A673 (cell line): Measurements from ENCODE around the gene PROC.

Experiments used
- EZH2 ChIP-seq: fragments of 200-600 bp; sonication (generic); IDR thresholded peaks from 2 replicates; pipeline ENCODE4 v1.6.1; 2017; ENCODE audit warnings: borderline replicate concordance, low read depth, mild to moderate bottlenecking, mixed read lengths, antibody characterized with exemption, low read length; ENCODE audit not compliant: poor library complexity, severe bottlenecking
- TF ChIP-seq, protein P1 (sequence below): fragments of 300-800, 200-600 bp; sonication (generic); conservative IDR thresholded peaks from 2 replicates; pipeline ENCODE4 v1.5.1; 2017; ENCODE audit warnings: low read depth, mild to moderate bottlenecking, antibody characterized with exemption, low read length, moderate library complexity, mixed read lengths

GRCh38 chr2:127453013-127453391 lies 34.8 kb downstream of the PROC start:
- TF ChIP-seq, protein P1, sequence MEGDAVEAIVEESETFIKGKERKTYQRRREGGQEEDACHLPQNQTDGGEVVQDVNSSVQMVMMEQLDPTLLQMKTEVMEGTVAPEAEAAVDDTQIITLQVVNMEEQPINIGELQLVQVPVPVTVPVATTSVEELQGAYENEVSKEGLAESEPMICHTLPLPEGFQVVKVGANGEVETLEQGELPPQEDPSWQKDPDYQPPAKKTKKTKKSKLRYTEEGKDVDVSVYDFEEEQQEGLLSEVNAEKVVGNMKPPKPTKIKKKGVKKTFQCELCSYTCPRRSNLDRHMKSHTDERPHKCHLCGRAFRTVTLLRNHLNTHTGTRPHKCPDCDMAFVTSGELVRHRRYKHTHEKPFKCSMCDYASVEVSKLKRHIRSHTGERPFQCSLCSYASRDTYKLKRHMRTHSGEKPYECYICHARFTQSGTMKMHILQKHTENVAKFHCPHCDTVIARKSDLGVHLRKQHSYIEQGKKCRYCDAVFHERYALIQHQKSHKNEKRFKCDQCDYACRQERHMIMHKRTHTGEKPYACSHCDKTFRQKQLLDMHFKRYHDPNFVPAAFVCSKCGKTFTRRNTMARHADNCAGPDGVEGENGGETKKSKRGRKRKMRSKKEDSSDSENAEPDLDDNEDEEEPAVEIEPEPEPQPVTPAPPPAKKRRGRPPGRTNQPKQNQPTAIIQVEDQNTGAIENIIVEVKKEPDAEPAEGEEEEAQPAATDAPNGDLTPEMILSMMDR: no peak
- TF ChIP-seq EZH2: no peak
